ENCODE results near the gene PPP1R8.
"Not testable (repeated sequence)": the region's sequence is repeated elsewhere in the genome, so short reads cannot be mapped to it uniquely, and the experiment has no call there.

PPP1R8 gene

GRCh38 chr1:27857552-27857951, 27.0 kb downstream of the PPP1R8 start:
- not testable (repeated sequence) for H3K9ac ChIP-seq (ENCODE audit: low read depth, low read length); H3K4me1 ChIP-seq (ENCODE audit: insufficient read depth, low read length); H3K9me3 ChIP-seq (ENCODE audit: control insufficient read depth, insufficient read depth, low read length); H3K36me3 ChIP-seq (ENCODE audit: insufficient read depth, low read length)

GRCh38 chr1:27858072-27858948, 27.7 kb downstream of the PPP1R8 start:
- Histone ChIP-seq H3K9ac (ENCODE audit: low read depth, low read length) (no peak overlapping the region; the same call in 1 of the 2 replicates), H3K36me3 (ENCODE audit: insufficient read depth, low read length) (no peaks in the 10 kb centered on the region), H3K9me3 (ENCODE audit: control insufficient read depth, insufficient read depth, low read length) (no peaks in the 10 kb centered on the region), H3K4me1 (ENCODE audit: insufficient read depth, low read length) (peaks cover 11% of the 10 kb centered on the region)

- no peaks in the 10 kb centered on the region for H3K36me3 ChIP-seq (ENCODE audit: insufficient read depth, low read length)
- no peaks in the 10 kb centered on the region for H3K9me3 ChIP-seq (ENCODE audit: control insufficient read depth, insufficient read depth, low read length)
- H3K9ac ChIP-seq (ENCODE audit: low read depth, low read length) = no peak overlapping the region
- H3K4me1 ChIP-seq (ENCODE audit: insufficient read depth, low read length) = peaks cover 15% of the 10 kb centered on the region
Observed at GRCh38 chr1:27858949-27859576, 28.5 kb downstream of the PPP1R8 start.

- H3K36me3 ChIP-seq (ENCODE audit: insufficient read depth, low read length) = no peaks in the 10 kb centered on the region
- H3K4me1 ChIP-seq (ENCODE audit: insufficient read depth, low read length) = peaks cover 15% of the 10 kb centered on the region
- H3K9ac ChIP-seq (ENCODE audit: low read depth, low read length) = no peak overlapping the region
- H3K9me3 ChIP-seq (ENCODE audit: control insufficient read depth, insufficient read depth, low read length) = no peaks in the 10 kb centered on the region
Observed at GRCh38 chr1:27861436-27861835, 30.9 kb downstream of the PPP1R8 start.

- Histone ChIP-seq H3K9ac (ENCODE audit: low read depth, low read length) (no peak overlapping the region), H3K4me1 (ENCODE audit: insufficient read depth, low read length) (peaks cover 15% of the 10 kb centered on the region), H3K9me3 (ENCODE audit: control insufficient read depth, insufficient read depth, low read length) (no peaks in the 10 kb centered on the region), H3K36me3 (ENCODE audit: insufficient read depth, low read length) (no peaks in the 10 kb centered on the region)
Observed at GRCh38 chr1:27862004-27862403, 31.4 kb downstream of the PPP1R8 start.

GRCh38 chr1:27862671-27863537, 32.3 kb downstream of the PPP1R8 start:
- H3K36me3 ChIP-seq (ENCODE audit: insufficient read depth, low read length) = no peaks in the 10 kb centered on the region
- H3K4me1 ChIP-seq (ENCODE audit: insufficient read depth, low read length) = peaks cover 15% of the 10 kb centered on the region
- H3K9me3 ChIP-seq (ENCODE audit: control insufficient read depth, insufficient read depth, low read length) = no peaks in the 10 kb centered on the region
- H3K9ac ChIP-seq (ENCODE audit: low read depth, low read length) = no peak overlapping the region

GRCh38 chr1:27863538-27863915, 32.9 kb downstream of the PPP1R8 start:
- Histone ChIP-seq H3K36me3 (ENCODE audit: insufficient read depth, low read length) (no peaks in the 10 kb centered on the region), H3K4me1 (ENCODE audit: insufficient read depth, low read length) (peaks cover 15% of the 10 kb centered on the region), H3K9me3 (ENCODE audit: control insufficient read depth, insufficient read depth, low read length) (no peaks in the 10 kb centered on the region), H3K9ac (ENCODE audit: low read depth, low read length) (no peak overlapping the region)

- Histone ChIP-seq H3K9ac (ENCODE audit: low read depth, low read length) (no peak overlapping the region), H3K9me3 (ENCODE audit: control insufficient read depth, insufficient read depth, low read length) (no peaks in the 10 kb centered on the region), H3K4me1 (ENCODE audit: insufficient read depth, low read length) (peaks cover 11% of the 10 kb centered on the region)
Observed at GRCh38 chr1:27864264-27864895, 33.8 kb downstream of the PPP1R8 start.

GRCh38 chr1:27865821-27866220, 35.2 kb downstream of the PPP1R8 start:
- Histone ChIP-seq H3K9me3 (ENCODE audit: control insufficient read depth, insufficient read depth, low read length) (no peaks in the 10 kb centered on the region), H3K4me1 (ENCODE audit: insufficient read depth, low read length) (peaks cover 14% of the 10 kb centered on the region), H3K36me3 (ENCODE audit: insufficient read depth, low read length) (no peaks in the 10 kb centered on the region), H3K9ac (ENCODE audit: low read depth, low read length) (no peak overlapping the region)

More at GRCh38 chr1:27864264-27864895, 33.8 kb downstream of the PPP1R8 start:
- H3K36me3 ChIP-seq (ENCODE audit: insufficient read depth, low read length) = no peaks in the 10 kb centered on the region

GRCh38 chr1:27868556-27868931, 38.0 kb downstream of the PPP1R8 start:
- no peaks in the 10 kb centered on the region for H3K9me3 ChIP-seq (ENCODE audit: control insufficient read depth, insufficient read depth, low read length)
- no peaks in the 10 kb centered on the region for H3K36me3 ChIP-seq (ENCODE audit: insufficient read depth, low read length)
- H3K9ac ChIP-seq (ENCODE audit: low read depth, low read length) = no peak overlapping the region
- H3K4me1 ChIP-seq (ENCODE audit: insufficient read depth, low read length) = peaks cover 8% of the 10 kb centered on the region; the same call in 1 of the 2 replicates

- H3K4me1 ChIP-seq (ENCODE audit: insufficient read depth, low read length) = peaks cover 7% of the 10 kb centered on the region; the same call in 1 of the 2 replicates
Observed at GRCh38 chr1:27868932-27869718, 38.5 kb downstream of the PPP1R8 start.

GRCh38 chr1:27869719-27870085, 39.1 kb downstream of the PPP1R8 start:
- no peaks in the 10 kb centered on the region for H3K9me3 ChIP-seq (ENCODE audit: control insufficient read depth, insufficient read depth, low read length)
- no peaks in the 10 kb centered on the region for H3K36me3 ChIP-seq (ENCODE audit: insufficient read depth, low read length)
- H3K4me1 ChIP-seq (ENCODE audit: insufficient read depth, low read length) = peaks cover 7% of the 10 kb centered on the region; the same call in 1 of the 2 replicates
- H3K9ac ChIP-seq (ENCODE audit: low read depth, low read length) = no peak overlapping the region

More at GRCh38 chr1:27868932-27869718, 38.5 kb downstream of the PPP1R8 start:
- no peaks in the 10 kb centered on the region for H3K36me3 ChIP-seq (ENCODE audit: insufficient read depth, low read length)
- no peak overlapping the region for H3K9ac ChIP-seq (ENCODE audit: low read depth, low read length)
- no peaks in the 10 kb centered on the region for H3K9me3 ChIP-seq (ENCODE audit: control insufficient read depth, insufficient read depth, low read length)

GRCh38 chr1:27871076-27871475, 40.5 kb downstream of the PPP1R8 start:
- not testable (repeated sequence) for H3K9me3 ChIP-seq (ENCODE audit: control insufficient read depth, insufficient read depth, low read length); H3K9ac ChIP-seq (ENCODE audit: low read depth, low read length); H3K36me3 ChIP-seq (ENCODE audit: insufficient read depth, low read length); H3K4me1 ChIP-seq (ENCODE audit: insufficient read depth, low read length)
